NCI-H1436 (cell line): ENCODE results near the gene LRRC46.

ENCODE experiments used
- DNase-seq: peaks from one replicate; lab custom pipeline; 2025; lab: John Stamatoyannopoulos, UW

The LRRC46 gene

GRCh38 chr17:47878203-47879027 lies 46.9 kb downstream of the LRRC46 start:
- no peak for DNase-seq

- DNase-seq, result no peak
These were observed 47.6 kb downstream of the LRRC46 start for GRCh38 chr17:47879028-47879585.

- DNase-seq, result no peak
These were observed 48.4 kb downstream of the LRRC46 start for GRCh38 chr17:47879776-47880454.

DNA sequence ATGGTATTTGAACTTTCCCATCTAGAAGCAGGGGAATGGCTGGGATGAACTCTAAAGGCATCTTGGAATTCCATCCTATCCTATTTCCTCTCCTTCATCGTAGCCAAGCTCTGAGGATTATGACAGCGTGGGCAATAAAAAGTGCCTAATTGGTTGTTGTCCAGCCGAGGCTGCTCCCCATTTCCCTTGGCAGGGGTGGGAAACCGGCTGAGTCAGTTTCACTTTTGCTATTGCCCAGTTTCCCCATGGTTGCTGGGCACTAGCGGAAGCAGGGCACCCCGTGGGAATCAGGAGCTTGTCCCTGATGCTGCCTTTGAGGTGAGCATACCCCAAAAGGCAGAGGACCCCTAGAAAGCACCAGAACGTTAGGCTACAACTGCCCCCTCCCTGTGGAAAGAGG lies 50.8 kb downstream of the LRRC46 start:
- no peak for DNase-seq

GRCh38 chr17:47882695-47883588 lies 51.5 kb downstream of the LRRC46 start:
- no peak for DNase-seq

- DNase-seq, result no peak
These were observed 52.3 kb downstream of the LRRC46 start for GRCh38 chr17:47883589-47884426.

DNA sequence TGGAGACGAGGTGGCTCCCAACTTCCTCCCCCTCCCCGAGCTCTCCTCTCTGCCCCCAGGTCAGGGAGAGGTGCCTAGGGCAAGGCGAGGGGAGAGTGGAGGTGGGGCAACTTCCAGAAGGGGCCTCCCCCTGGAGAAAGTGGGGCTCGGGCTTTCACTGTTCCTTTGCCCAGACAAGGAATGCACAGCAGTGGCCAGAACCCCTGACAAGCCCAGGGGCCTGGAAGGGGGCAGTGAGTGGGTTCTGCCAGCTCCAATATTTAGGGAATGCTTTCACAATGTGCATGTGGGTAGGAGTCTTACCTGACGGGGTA lies 52.9 kb downstream of the LRRC46 start:
- DNase-seq, result no peak

- DNase-seq, result no peak
These were observed 53.6 kb downstream of the LRRC46 start for GRCh38 chr17:47884905-47885730.
